ENCODE data around the gene OSBPL3. TPM values are rescaled to one million over a fixed set of nuclear protein-coding genes. Genes with fewer than 3 reads are reported as not detected.
"Not testable (repeated sequence)": the region's sequence is repeated elsewhere in the genome, so short reads cannot be mapped to it uniquely, and the experiment has no call there.

OSBPL3 gene
- total and polyA plus RNA-seq, 2 donors from 2014 or later, result 8.6 to 40.5 TPM

- FAIRE-seq, result no peak
- no peak overlapping the region for H3K9ac ChIP-seq (ENCODE audit: low read length in 3 of 3)
- no peaks in the 10 kb centered on the region for H3K36me3 ChIP-seq (ENCODE audit: control insufficient read depth in 2 of 3, insufficient read depth in 3 of 3, low read length in 3 of 3)
- peak overlapping the region in 1 of 2 donors; percentile 24 for H3K27ac ChIP-seq (ENCODE audit: low read depth in 2 of 2, low read length in 2 of 2)
- H3K4me1 ChIP-seq (ENCODE audit: control insufficient read depth in 2 of 3, insufficient read depth in 2 of 3, low read depth in 1 of 3, low read length in 3 of 3), result peaks cover 0 to 11% (median 2%) of the 10 kb centered on the region in 3 donors
- H3K27me3 ChIP-seq (ENCODE audit: control insufficient read depth, insufficient read depth, low read length), result no peaks in the 10 kb centered on the region
- intact Hi-C loops (cut with DNase I), result no loop called here
- no peak for TF ChIP-seq CTCF (IDR thresholded peaks at IDR 0.05; ENCODE audit: borderline replicate concordance, extremely low read depth, insufficient read depth)
- DNase-seq, result no peak
- no peak overlapping the region for H3K4me3 ChIP-seq (ENCODE audit: low read length in 3 of 3)
- no peaks in the 10 kb centered on the region for H3K9me3 ChIP-seq (ENCODE audit: control insufficient read depth in 2 of 3, insufficient read depth in 1 of 3, low read length in 3 of 3)
Measured at GRCh38 chr7:24907311-24907886, 72.6 kb downstream of the OSBPL3 start.

- H3K9ac ChIP-seq (ENCODE audit: low read length in 3 of 3), result no peak overlapping the region
- H3K27ac ChIP-seq (ENCODE audit: low read depth in 2 of 2, low read length in 2 of 2), result no peak overlapping the region
- H3K36me3 ChIP-seq (ENCODE audit: control insufficient read depth in 2 of 3, insufficient read depth in 3 of 3, low read length in 3 of 3), result no peaks in the 10 kb centered on the region
- H3K4me1 ChIP-seq (ENCODE audit: control insufficient read depth in 2 of 3, insufficient read depth in 2 of 3, low read depth in 1 of 3, low read length in 3 of 3), result peaks cover 0 to 9% (median 2%) of the 10 kb centered on the region in 3 donors
- H3K4me3 ChIP-seq (ENCODE audit: low read length in 3 of 3), result no peak overlapping the region
- FAIRE-seq (no peak), DNase-seq (peak in 1 of 5 donors; percentile 37)
- intact Hi-C loops (cut with DNase I), result no loop called here
- H3K9me3 ChIP-seq (ENCODE audit: control insufficient read depth in 2 of 3, insufficient read depth in 1 of 3, low read length in 3 of 3), result no peaks in the 10 kb centered on the region
- no peaks in the 10 kb centered on the region for H3K27me3 ChIP-seq (ENCODE audit: control insufficient read depth, insufficient read depth, low read length)
- TF ChIP-seq CTCF (IDR thresholded peaks at IDR 0.05; ENCODE audit: borderline replicate concordance, extremely low read depth, insufficient read depth), result no peak
Measured at GRCh38 chr7:24905996-24906770, 73.8 kb downstream of the OSBPL3 start.

DNA sequence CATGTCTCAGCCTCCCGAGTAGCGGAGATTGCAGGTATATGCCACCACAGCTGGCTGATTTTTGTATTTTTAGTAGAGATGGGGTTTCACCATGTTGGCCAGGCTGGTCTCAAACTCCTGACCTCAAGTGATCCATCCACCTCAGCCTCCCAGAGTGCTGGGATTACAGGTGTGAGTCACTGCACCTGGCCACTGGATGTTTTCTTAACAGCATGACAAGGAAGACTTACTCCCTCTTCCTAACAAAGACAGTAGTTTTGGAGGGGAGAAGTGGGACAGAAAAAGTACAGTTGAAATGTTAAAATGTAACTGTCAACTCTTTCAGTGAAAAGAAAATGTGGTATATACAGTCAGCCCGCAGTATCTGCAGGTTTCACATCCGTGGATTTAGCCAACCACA is 76.0 kb downstream of the OSBPL3 start:
- intact Hi-C loops (cut with DNase I); DNase-seq; H3K27me3 ChIP-seq (ENCODE audit: control insufficient read depth, insufficient read depth, low read length); H3K36me3 ChIP-seq (ENCODE audit: control insufficient read depth in 2 of 3, insufficient read depth in 3 of 3, low read length in 3 of 3); H3K9ac ChIP-seq (ENCODE audit: low read length in 3 of 3); H3K9me3 ChIP-seq (ENCODE audit: control insufficient read depth in 2 of 3, insufficient read depth in 1 of 3, low read length in 3 of 3); H3K27ac ChIP-seq (ENCODE audit: low read depth in 2 of 2, low read length in 2 of 2); H3K4me3 ChIP-seq (ENCODE audit: low read length in 3 of 3); H3K4me1 ChIP-seq (ENCODE audit: control insufficient read depth in 2 of 3, insufficient read depth in 2 of 3, low read depth in 1 of 3, low read length in 3 of 3); FAIRE-seq: not testable (repeated sequence)

DNA sequence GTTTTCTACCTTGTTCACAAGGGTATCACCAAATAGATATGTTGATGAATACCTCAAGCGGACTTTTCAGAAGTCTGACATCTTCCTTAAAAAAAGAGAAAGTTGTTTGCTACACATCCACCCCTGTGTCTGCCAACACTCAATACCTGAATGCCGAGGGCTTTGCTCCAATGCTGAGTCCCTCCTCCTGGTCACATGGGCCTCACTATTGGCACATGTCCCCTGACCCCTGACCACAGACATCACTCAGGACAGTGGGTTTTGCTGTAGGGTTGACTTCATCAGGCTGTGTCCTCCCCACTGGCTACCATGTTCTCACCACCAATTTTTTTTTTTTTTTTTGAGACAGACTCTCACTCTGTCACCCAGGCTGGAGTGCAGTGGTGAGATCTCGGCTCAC is 76.4 kb downstream of the OSBPL3 start:
- FAIRE-seq, result no peak
- no peaks in the 10 kb centered on the region for H3K36me3 ChIP-seq (ENCODE audit: control insufficient read depth in 2 of 3, insufficient read depth in 3 of 3, low read length in 3 of 3)
- H3K4me1 ChIP-seq (ENCODE audit: control insufficient read depth in 2 of 3, insufficient read depth in 2 of 3, low read depth in 1 of 3, low read length in 3 of 3), result peaks cover 0 to 5% (median 0%) of the 10 kb centered on the region in 3 donors
- no peak overlapping the region for H3K9ac ChIP-seq (ENCODE audit: low read length in 3 of 3)
- intact Hi-C loops (cut with DNase I), result no loop called here
- no peak overlapping the region for H3K27ac ChIP-seq (ENCODE audit: low read depth in 2 of 2, low read length in 2 of 2)
- H3K27me3 ChIP-seq (ENCODE audit: control insufficient read depth, insufficient read depth, low read length), result no peaks in the 10 kb centered on the region
- H3K4me3 ChIP-seq (ENCODE audit: low read length in 3 of 3), result no peak overlapping the region
- TF ChIP-seq CTCF (IDR thresholded peaks at IDR 0.05; ENCODE audit: borderline replicate concordance, extremely low read depth, insufficient read depth), result no peak
- H3K9me3 ChIP-seq (ENCODE audit: control insufficient read depth in 2 of 3, insufficient read depth in 1 of 3, low read length in 3 of 3), result no peaks in the 10 kb centered on the region
- DNase-seq, result no peak

All from kidney (tissue), 14 donors.